ENCODE results near the gene TBC1D22A. TPM values are rescaled to one million over a fixed set of nuclear protein-coding genes. Genes with fewer than 3 reads are reported as not detected.
A peak's percentile ranks its signal among the peaks of the same experiment; 100 is the strongest.

TBC1D22A gene
- total and polyA plus RNA-seq, 2 experiments from 2014 or later: 9.6 to 13.3 TPM

- no peaks in the 10 kb centered on the region for H3K9me3 Mint-ChIP-seq
- peaks cover 88% of the 10 kb centered on the region for H3K79me2 ChIP-seq (replicated peaks; ENCODE audit: insufficient read depth)
- peak overlapping the region; percentile 85 for H3K27ac Mint-ChIP-seq
- peaks cover 14% of the 10 kb centered on the region; the same call in 1 of the 2 replicates for H3K4me1 ChIP-seq (ENCODE audit: insufficient read depth)
- no peaks in the 10 kb centered on the region for H3K9me2 ChIP-seq (ENCODE audit: insufficient read depth)
- DNase-seq (ENCODE audit: low spot score): no peak
- H3K36me3 Mint-ChIP-seq (ENCODE audit: low read depth): peaks cover 5% of the 10 kb centered on the region; the same call in 2 of the 3 replicates
- peak overlapping the region; percentile 31; the same call in 1 of the 2 replicates for H3K4me2 ChIP-seq
- no peaks in the 10 kb centered on the region for H3K36me3 ChIP-seq (ENCODE audit: insufficient read depth)
- TF ChIP-seq CREB1 (CRISPR knock-in tag; IDR thresholded peaks at IDR 0.05; ENCODE audit: low read depth) (no peak), JUNB (IDR thresholded peaks at IDR 0.05; ENCODE audit: unreplicated experiment) (no peak), EZH2phosphoT487 (IDR thresholded peaks at IDR 0.05; ENCODE audit: unreplicated experiment) (no peak), ZNF331 (CRISPR knock-in tag; IDR thresholded peaks at IDR 0.05; ENCODE audit: low read depth) (no peak), STAT1 (IDR thresholded peaks at IDR 0.05; ENCODE audit: unreplicated experiment) (no peak), POLR2AphosphoS5 (IDR thresholded peaks at IDR 0.05; ENCODE audit: low read depth) (no peak), ZNF114 (CRISPR knock-in tag; IDR thresholded peaks at IDR 0.05) (no peak), EZH2 (IDR thresholded peaks at IDR 0.05; ENCODE audit: low read depth, unreplicated experiment) (no peak), NANOG (IDR thresholded peaks at IDR 0.05; ENCODE audit: borderline replicate concordance) (no peak), ETS1 (IDR thresholded peaks at IDR 0.05) (no peak)
- TF ChIP-seq, protein P1, sequence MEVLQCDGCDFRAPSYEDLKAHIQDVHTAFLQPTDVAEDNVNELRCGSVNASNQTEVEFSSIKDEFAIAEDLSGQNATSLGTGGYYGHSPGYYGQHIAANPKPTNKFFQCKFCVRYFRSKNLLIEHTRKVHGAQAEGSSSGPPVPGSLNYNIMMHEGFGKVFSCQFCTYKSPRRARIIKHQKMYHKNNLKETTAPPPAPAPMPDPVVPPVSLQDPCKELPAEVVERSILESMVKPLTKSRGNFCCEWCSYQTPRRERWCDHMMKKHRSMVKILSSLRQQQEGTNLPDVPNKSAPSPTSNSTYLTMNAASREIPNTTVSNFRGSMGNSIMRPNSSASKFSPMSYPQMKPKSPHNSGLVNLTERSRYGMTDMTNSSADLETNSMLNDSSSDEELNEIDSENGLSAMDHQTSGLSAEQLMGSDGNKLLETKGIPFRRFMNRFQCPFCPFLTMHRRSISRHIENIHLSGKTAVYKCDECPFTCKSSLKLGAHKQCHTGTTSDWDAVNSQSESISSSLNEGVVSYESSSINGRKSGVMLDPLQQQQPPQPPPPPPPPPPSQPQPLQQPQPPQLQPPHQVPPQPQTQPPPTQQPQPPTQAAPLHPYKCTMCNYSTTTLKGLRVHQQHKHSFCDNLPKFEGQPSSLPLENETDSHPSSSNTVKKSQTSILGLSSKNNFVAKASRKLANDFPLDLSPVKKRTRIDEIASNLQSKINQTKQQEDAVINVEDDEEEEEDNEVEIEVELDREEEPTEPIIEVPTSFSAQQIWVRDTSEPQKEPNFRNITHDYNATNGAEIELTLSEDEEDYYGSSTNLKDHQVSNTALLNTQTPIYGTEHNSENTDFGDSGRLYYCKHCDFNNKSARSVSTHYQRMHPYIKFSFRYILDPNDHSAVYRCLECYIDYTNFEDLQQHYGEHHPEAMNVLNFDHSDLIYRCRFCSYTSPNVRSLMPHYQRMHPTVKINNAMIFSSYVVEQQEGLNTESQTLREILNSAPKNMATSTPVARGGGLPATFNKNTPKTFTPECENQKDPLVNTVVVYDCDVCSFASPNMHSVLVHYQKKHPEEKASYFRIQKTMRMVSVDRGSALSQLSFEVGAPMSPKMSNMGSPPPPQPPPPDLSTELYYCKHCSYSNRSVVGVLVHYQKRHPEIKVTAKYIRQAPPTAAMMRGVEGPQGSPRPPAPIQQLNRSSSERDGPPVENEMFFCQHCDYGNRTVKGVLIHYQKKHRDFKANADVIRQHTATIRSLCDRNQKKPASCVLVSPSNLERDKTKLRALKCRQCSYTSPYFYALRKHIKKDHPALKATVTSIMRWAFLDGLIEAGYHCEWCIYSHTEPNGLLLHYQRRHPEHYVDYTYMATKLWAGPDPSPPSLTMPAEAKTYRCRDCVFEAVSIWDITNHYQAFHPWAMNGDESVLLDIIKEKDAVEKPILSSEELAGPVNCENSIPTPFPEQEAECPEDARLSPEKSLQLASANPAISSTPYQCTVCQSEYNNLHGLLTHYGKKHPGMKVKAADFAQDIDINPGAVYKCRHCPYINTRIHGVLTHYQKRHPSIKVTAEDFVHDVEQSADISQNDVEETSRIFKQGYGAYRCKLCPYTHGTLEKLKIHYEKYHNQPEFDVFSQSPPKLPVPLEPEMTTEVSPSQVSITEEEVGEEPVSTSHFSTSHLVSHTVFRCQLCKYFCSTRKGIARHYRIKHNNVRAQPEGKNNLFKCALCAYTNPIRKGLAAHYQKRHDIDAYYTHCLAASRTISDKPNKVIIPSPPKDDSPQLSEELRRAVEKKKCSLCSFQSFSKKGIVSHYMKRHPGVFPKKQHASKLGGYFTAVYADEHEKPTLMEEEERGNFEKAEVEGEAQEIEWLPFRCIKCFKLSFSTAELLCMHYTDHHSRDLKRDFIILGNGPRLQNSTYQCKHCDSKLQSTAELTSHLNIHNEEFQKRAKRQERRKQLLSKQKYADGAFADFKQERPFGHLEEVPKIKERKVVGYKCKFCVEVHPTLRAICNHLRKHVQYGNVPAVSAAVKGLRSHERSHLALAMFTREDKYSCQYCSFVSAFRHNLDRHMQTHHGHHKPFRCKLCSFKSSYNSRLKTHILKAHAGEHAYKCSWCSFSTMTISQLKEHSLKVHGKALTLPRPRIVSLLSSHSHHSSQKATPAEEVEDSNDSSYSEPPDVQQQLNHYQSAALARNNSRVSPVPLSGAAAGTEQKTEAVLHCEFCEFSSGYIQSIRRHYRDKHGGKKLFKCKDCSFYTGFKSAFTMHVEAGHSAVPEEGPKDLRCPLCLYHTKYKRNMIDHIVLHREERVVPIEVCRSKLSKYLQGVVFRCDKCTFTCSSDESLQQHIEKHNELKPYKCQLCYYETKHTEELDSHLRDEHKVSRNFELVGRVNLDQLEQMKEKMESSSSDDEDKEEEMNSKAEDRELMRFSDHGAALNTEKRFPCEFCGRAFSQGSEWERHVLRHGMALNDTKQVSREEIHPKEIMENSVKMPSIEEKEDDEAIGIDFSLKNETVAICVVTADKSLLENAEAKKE (CRISPR knock-in tag; IDR thresholded peaks at IDR 0.05): no peak
- TF ChIP-seq, protein P2, sequence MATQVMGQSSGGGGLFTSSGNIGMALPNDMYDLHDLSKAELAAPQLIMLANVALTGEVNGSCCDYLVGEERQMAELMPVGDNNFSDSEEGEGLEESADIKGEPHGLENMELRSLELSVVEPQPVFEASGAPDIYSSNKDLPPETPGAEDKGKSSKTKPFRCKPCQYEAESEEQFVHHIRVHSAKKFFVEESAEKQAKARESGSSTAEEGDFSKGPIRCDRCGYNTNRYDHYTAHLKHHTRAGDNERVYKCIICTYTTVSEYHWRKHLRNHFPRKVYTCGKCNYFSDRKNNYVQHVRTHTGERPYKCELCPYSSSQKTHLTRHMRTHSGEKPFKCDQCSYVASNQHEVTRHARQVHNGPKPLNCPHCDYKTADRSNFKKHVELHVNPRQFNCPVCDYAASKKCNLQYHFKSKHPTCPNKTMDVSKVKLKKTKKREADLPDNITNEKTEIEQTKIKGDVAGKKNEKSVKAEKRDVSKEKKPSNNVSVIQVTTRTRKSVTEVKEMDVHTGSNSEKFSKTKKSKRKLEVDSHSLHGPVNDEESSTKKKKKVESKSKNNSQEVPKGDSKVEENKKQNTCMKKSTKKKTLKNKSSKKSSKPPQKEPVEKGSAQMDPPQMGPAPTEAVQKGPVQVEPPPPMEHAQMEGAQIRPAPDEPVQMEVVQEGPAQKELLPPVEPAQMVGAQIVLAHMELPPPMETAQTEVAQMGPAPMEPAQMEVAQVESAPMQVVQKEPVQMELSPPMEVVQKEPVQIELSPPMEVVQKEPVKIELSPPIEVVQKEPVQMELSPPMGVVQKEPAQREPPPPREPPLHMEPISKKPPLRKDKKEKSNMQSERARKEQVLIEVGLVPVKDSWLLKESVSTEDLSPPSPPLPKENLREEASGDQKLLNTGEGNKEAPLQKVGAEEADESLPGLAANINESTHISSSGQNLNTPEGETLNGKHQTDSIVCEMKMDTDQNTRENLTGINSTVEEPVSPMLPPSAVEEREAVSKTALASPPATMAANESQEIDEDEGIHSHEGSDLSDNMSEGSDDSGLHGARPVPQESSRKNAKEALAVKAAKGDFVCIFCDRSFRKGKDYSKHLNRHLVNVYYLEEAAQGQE (IDR thresholded peaks at IDR 0.05; ENCODE audit: unreplicated experiment): no peak
- TF ChIP-seq, protein P3, sequence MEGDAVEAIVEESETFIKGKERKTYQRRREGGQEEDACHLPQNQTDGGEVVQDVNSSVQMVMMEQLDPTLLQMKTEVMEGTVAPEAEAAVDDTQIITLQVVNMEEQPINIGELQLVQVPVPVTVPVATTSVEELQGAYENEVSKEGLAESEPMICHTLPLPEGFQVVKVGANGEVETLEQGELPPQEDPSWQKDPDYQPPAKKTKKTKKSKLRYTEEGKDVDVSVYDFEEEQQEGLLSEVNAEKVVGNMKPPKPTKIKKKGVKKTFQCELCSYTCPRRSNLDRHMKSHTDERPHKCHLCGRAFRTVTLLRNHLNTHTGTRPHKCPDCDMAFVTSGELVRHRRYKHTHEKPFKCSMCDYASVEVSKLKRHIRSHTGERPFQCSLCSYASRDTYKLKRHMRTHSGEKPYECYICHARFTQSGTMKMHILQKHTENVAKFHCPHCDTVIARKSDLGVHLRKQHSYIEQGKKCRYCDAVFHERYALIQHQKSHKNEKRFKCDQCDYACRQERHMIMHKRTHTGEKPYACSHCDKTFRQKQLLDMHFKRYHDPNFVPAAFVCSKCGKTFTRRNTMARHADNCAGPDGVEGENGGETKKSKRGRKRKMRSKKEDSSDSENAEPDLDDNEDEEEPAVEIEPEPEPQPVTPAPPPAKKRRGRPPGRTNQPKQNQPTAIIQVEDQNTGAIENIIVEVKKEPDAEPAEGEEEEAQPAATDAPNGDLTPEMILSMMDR (conservative IDR thresholded peaks at IDR 0.05; ENCODE audit: low read depth in 2 of 2): no peak
- no peaks in the 10 kb centered on the region for H3F3A ChIP-seq (replicated peaks; ENCODE audit: low read depth)
- no peaks in the 10 kb centered on the region for H3K27me3 ChIP-seq (ENCODE audit: insufficient read depth)
- H3K27me3 Mint-ChIP-seq (ENCODE audit: insufficient read depth, low read depth, poor library complexity): peaks cover 12% of the 10 kb centered on the region
- H3K4me3 Mint-ChIP-seq: no peak overlapping the region
- H4K20me1 ChIP-seq (replicated peaks; ENCODE audit: insufficient read depth): peaks cover 4% of the 10 kb centered on the region; the same call in 1 of the 2 replicates
- H2AFZ ChIP-seq: no peak overlapping the region
- H3K4me3 ChIP-seq: no peak overlapping the region
- peak; percentile 14 for ATAC-seq
- H3K4me1 Mint-ChIP-seq: peaks cover 27% of the 10 kb centered on the region
- H3K27ac ChIP-seq (ENCODE audit: low read depth): peak overlapping the region; percentile 84
These were observed 12.0 kb downstream of the TBC1D22A start for GRCh38 chr22:46774253-46774979.
